Epithelial cell of esophagus (primary cell): Measurements from ENCODE around the gene PCDHGA11.
"Not testable (repeated sequence)": the region's sequence is repeated elsewhere in the genome, so short reads cannot be mapped to it uniquely, and the experiment has no call there.

ENCODE experiments used
- DNase-seq: peaks from one replicate; pipeline ENCODE4 v3.0.0; 2010; ENCODE audit warnings: low read depth
- H3K4me3 ChIP-seq: 2 replicates; pipeline ENCODE4 v1.5.1; 2011; ENCODE audit warnings: mild to moderate bottlenecking, low read length, control low read depth
- TF ChIP-seq, protein P1 (sequence below): IDR thresholded peaks from 2 replicates; pipeline ENCODE4 v1.5.1; 2011; ENCODE audit warnings: low read depth, mild to moderate bottlenecking, low read length, control low read depth, inconsistent platforms; ENCODE audit not compliant: insufficient read depth; ENCODE audit errors: missing control alignments

The PCDHGA11 gene

DNA sequence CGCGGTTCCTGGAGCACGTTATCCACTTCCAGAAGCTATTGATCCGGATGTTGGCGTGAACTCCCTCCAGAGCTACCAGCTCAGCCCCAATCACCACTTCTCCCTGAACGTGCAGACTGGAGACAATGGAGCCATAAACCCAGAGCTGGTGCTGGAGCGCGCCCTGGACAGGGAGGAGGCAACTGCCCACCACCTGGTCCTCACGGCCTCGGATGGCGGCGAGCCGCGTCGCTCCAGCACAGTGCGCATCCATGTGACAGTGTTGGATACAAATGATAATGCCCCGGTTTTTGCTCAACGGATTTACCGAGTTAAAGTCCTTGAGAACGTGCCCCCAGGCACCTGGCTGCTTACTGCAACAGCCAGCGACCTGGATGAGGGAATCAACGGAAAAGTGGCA lies 17.5 kb upstream of the PCDHGA11 start:
- H3K4me3 ChIP-seq: no peak overlapping the region
- DNase-seq: no peak
- TF ChIP-seq, protein P1, sequence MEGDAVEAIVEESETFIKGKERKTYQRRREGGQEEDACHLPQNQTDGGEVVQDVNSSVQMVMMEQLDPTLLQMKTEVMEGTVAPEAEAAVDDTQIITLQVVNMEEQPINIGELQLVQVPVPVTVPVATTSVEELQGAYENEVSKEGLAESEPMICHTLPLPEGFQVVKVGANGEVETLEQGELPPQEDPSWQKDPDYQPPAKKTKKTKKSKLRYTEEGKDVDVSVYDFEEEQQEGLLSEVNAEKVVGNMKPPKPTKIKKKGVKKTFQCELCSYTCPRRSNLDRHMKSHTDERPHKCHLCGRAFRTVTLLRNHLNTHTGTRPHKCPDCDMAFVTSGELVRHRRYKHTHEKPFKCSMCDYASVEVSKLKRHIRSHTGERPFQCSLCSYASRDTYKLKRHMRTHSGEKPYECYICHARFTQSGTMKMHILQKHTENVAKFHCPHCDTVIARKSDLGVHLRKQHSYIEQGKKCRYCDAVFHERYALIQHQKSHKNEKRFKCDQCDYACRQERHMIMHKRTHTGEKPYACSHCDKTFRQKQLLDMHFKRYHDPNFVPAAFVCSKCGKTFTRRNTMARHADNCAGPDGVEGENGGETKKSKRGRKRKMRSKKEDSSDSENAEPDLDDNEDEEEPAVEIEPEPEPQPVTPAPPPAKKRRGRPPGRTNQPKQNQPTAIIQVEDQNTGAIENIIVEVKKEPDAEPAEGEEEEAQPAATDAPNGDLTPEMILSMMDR: no peak

DNA sequence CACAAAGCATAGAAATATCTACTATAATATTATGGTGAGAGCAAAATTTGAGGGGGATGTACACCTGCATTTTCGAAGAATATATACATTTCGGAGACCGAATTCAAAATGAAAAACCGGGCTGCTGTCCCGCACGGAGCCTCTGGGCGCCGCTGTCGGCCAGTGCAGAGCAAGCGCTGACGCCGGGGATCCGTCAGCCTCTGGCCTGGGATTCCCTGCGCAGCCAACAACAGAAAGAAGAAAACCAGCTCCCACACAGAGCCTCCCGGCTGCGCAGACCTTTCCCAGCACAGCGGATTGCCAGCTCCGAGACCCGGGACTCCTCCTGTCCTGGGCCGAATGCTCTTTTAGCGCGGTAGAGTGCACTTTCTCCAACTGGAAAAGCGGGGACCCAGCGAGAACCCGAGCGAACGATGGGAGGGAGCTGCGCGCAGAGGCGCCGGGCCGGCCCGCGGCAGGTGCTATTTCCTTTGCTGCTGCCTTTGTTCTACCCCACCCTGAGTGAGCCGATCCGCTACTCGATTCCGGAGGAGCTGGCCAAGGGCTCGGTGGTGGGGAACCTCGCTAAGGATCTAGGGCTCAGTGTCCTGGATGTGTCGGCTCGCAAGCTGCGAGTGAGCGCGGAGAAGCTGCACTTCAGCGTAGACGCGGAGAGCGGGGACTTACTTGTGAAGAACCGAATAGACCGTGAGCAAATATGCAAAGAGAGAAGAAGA lies 12.9 kb upstream of the PCDHGA11 start, which contains the start of gene PCDHGB6:
Gene PCDHGB6, plus strand, starts transcription at position 232 of the 716 bp plus-strand sequence. Its CDS starts 182 bp downstream, at position 414.
- peak; percentile 50 for DNase-seq
- H3K4me3 ChIP-seq: peak within 1 kb of the TSS; percentile 27
- TF ChIP-seq, protein P1: peak; percentile 66

DNA sequence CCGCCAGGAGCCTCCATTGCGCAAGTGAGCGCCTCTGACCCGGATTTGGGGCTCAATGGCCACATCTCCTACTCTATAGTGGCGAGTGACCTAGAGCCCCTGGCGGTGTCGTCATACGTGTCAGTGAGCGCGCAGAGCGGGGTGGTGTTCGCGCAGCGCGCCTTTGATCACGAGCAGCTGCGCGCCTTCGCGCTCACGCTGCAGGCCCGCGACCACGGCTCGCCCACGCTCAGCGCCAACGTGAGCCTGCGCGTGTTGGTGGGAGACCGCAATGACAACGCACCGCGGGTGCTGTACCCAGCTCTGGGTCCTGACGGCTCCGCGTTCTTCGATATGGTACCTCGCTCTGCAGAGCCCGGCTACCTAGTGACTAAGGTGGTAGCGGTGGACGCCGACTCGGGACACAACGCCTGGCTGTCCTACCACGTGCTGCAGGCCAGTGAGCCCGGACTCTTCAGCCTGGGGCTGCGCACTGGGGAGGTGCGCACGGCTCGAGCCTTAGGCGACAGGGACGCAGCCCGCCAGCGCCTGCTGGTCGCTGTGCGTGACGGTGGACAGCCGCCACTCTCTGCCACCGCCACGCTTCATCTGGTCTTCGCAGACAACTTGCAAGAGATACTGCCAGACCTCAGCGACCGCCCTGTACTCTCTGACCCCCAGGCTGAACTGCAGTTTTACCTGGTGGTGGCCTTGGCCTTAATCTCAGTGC lies 11.1 kb upstream of the PCDHGA11 start:
- H3K4me3 ChIP-seq: no peak overlapping the region
- TF ChIP-seq, protein P1: no peak
- no peak for DNase-seq

DNA sequence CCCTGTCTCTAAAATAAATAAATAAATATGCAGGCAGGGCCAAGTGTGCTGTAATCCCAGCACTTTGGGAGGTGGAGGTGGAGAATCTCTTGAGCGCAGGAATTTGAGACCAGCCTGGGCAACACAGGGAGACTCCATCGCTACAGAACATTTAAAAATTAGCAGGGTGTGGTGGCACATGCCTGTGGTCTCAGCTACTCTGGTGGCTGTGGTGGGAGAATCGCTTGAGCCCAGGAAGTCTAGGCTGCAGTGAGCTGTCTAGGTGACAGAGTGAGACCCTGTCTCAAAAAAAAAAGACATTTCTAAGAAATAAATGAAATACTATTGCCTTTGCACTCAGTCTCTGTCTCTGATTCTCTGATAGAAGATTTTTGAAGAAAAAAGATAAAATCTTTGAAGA lies 9.3 kb upstream of the PCDHGA11 start:
- no peak for DNase-seq
- TF ChIP-seq, protein P1: no peak
- no peak overlapping the region for H3K4me3 ChIP-seq

DNA sequence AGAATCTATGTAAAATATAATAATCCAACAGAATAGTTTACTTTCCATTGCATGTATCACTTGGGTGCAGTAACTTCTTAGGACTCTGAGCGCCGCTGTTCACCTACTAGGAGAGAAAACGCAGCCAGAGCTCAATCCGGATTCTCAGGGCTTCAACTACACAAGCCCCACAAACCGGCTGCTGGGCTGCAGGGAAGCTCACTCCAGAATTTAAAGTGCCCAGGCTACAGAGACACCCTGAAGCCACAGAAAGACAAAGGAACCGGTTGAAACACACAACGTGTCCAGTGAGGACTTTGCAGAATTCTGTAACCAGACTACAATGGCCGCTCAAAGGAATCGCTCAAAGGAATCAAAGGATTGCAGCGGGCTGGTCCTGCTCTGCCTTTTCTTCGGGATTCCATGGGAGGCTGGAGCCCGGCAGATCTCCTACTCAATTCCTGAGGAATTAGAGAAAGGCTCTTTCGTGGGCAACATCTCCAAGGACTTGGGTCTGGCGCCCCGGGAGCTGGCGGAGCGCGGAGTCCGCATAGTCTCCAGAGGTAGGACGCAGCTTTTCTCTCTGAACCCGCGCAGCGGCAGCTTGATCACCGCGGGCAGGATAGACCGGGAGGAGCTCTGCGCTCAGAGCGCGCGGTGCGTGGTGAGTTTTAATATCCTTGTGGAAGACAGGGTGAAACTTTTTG lies 7.9 kb upstream of the PCDHGA11 start, which contains the start of gene PCDHGA10:
Gene PCDHGA10, plus strand, starts transcription at position 134 of the 686 bp plus-strand sequence. Its CDS starts 189 bp downstream, at position 323.
- TF ChIP-seq, protein P1: peak; percentile 74
- DNase-seq: peak; percentile 79
- peak within 1 kb of the TSS; percentile 55 for H3K4me3 ChIP-seq

DNA sequence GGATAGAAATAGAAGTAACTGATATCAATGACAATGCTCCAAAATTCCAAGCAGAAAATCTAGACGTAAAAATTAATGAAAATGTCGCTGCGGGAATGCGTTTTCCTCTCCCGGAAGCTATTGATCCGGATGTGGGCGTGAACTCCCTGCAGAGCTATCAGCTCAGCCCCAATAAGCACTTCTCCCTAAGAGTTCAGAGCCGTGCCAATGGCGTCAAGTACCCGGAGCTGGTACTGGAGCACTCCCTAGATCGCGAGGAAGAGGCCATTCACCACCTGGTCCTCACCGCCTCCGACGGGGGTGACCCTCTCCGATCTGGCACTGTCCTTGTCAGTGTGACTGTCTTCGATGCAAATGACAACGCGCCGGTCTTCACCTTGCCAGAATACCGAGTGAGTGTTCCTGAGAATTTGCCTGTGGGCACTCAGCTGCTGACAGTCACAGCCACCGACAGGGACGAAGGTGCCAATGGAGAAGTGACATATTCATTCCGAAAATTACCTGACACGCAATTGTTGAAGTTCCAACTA lies 7.2 kb upstream of the PCDHGA11 start:
- TF ChIP-seq, protein P1: no peak

DNA sequence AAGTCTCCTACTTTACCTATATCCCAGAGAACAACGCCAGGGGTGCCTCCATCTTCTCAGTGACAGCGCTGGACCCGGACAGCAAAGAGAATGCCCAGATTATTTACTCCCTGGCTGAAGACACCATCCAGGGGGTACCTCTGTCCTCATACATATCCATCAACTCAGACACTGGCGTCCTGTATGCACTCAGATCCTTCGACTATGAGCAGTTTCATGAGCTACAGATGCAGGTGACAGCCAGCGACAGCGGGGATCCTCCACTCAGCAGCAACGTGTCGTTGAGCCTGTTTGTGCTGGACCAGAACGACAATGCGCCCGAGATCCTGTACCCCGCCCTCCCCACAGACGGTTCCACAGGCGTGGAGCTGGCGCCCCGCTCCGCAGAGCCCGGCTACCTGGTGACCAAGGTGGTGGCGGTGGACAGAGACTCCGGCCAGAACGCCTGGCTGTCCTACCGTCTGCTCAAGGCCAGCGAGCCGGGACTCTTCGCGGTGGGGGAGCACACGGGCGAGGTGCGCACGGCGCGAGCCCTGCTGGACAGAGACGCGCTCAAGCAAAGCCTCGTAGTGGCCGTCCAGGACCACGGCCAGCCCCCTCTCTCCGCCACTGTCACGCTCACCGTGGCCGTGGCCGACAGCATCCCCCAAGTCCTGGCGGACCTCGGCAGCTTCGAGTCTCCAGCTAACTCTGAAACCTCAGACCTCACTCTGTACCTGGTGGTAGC lies 6.1 kb upstream of the PCDHGA11 start:
- H3K4me3 ChIP-seq: not testable (repeated sequence)

More for the DNA sequence above, 7.2 kb upstream of the PCDHGA11 start:
- peak overlapping the region; percentile 55 for H3K4me3 ChIP-seq
- no peak for DNase-seq

DNA sequence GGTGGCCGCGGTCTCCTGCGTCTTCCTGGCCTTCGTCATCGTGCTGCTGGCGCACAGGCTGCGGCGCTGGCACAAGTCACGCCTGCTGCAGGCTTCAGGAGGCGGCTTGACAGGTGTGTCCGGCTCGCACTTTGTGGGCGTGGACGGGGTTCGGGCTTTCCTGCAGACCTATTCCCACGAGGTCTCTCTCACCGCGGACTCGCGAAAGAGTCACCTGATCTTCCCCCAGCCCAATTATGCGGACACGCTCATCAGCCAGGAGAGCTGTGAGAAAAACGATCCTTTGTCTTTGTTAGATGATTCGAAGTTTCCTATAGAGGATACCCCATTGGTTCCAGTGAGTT lies 5.6 kb upstream of the PCDHGA11 start:
- not testable (repeated sequence) for DNase-seq, H3K4me3 ChIP-seq

More for the DNA sequence above, 6.1 kb upstream of the PCDHGA11 start:
- DNase-seq: not testable (repeated sequence)
